GM10266 (cell line): Measurements from ENCODE around the gene ZNF792.

Source experiments
- DNase-seq: peaks from one replicate; pipeline ENCODE4 v3.0.0; 2012; ENCODE audit errors: extremely low spot score
- TF ChIP-seq, protein P1 (sequence below): IDR thresholded peaks from 2 replicates; pipeline ENCODE4 v1.5.1; 2012; ENCODE audit warnings: mild to moderate bottlenecking, low read depth; ENCODE audit not compliant: control insufficient read depth, insufficient read depth; ENCODE audit errors: missing control alignments

ZNF792 gene

DNA sequence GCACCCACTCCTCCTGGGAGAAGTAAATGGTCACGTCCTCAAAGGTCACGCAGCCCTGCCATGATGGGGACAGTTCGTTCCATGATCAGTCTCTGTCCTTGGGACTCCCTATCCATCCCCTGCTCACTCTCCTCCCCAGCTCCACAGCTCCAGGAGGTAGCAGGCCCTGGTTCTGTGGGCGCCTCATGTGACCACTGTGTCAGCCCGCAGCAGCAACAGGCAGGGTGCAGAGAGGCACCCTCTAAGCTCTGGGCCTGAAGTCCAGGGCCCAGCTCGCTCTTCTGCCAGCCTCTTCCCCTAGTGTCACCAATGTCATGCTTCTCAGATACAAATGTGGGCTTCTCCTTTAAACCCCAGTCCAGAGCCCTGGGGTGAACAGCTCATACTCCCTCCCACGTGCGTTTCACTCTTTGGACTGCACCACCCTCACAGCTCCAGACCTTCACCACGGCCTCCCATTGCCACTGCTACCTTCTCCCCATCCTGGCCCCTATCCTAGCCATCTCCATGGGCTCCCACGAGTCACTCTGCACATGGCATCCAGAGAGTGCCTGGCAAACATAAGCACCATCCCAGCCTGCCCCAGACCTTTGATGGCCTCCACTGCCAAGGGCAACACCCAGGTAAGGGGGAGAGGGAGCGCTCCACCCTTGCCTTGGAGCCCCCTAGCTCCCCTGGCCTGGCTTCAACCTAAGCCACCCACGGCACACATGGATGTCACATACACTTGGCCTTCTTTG is 2.9 kb downstream of the ZNF792 start:
- TF ChIP-seq, protein P1, sequence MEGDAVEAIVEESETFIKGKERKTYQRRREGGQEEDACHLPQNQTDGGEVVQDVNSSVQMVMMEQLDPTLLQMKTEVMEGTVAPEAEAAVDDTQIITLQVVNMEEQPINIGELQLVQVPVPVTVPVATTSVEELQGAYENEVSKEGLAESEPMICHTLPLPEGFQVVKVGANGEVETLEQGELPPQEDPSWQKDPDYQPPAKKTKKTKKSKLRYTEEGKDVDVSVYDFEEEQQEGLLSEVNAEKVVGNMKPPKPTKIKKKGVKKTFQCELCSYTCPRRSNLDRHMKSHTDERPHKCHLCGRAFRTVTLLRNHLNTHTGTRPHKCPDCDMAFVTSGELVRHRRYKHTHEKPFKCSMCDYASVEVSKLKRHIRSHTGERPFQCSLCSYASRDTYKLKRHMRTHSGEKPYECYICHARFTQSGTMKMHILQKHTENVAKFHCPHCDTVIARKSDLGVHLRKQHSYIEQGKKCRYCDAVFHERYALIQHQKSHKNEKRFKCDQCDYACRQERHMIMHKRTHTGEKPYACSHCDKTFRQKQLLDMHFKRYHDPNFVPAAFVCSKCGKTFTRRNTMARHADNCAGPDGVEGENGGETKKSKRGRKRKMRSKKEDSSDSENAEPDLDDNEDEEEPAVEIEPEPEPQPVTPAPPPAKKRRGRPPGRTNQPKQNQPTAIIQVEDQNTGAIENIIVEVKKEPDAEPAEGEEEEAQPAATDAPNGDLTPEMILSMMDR, result no peak
- DNase-seq, result no peak

DNA sequence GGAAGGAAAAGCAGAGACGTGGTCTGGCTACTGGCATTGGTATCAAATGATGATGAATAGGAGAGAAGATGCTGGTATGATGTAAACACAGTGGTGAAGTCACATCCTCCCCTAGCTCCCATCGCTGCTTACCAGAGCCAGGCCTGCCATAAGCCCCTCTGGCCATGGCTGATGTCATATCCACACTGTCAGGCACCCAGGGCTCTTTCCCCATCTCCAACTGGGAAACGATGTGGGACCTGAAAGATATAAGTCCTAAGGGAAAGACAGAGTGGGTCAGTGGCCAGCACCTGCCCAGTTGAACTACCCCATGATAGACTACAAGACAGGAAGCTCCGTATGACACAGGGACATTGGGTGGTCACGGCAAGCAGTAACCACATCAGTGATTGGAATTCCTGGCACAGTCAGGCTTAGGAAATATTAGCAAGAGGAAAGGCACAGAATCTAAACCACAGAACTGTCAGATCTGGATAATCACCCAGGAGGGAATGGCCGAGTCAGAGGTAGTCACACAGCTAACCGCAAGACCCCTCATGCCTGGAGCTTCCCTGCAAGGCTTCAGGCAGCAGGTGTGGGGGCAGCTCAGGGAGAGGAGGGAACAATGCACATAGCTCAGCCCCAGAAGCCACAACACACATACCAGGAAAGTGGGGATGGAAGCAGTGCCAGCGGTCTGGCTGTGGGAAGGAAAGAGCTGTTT is 3.8 kb downstream of the ZNF792 start:
- TF ChIP-seq, protein P1, result no peak
- no peak for DNase-seq

DNA sequence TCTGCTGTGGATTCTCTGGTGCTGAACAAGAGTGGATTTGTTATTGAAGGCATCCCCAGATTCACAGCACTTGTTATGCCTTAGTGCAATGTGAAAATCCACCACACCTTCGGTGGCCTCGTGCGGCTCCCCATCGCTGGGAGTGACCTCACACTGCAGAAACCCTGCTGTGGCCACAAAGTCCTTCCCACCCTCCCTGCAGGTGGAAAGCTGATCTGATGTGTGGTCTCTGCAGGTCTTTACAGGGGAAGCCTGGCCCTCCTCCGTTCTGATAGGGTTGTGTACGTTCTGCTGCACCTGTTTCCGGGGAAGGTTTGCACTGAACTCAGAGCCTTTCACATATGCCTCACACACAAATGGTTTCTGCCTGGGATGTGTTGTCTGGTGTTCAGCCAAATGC is 5.0 kb downstream of the ZNF792 start:
- TF ChIP-seq, protein P1, result no peak
- DNase-seq, result no peak

DNA sequence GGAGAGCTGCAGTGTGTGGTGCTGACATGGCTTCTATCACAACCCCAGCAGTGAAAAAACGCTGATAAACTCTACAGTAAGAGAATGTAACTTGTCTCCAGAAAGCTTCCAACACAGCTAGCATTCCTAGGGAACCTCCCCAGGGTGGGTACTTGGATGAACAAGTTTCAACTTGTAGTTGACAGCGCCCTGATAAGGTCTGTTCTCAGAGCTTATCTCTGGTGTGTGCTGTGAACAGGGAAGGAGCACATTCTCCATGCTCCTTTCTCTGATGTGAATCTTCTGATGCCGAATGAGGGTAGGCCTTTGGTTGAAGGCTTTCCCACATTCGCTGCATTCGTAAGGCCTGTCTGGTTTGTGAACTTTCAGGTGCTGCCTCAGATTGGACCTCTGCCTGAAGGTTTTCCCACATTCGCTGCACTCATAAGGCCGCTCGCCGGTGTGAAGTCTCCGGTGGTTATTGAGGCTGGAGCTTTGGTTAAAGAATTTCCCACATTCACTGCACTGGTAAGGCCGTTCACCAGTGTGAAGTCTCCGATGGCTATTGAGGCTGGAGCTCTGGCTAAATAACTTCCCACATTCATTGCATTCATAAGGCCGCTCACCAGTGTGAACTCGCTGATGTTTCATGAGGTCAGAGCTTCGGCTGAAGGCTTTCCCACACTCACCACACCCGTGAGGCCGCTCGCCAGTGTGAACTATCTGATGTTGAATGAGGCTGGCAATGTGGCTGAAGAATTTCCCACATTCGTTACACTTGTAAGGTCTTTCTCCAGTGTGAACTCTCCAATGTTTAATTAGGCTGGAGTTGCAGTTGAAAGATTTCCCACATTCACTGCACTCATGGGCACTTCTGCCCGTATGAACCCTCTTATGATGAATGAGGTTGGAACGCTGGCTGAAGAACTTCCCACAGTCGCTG is 5.9 kb downstream of the ZNF792 start:
- TF ChIP-seq, protein P1, result no peak
- no peak for DNase-seq

DNA sequence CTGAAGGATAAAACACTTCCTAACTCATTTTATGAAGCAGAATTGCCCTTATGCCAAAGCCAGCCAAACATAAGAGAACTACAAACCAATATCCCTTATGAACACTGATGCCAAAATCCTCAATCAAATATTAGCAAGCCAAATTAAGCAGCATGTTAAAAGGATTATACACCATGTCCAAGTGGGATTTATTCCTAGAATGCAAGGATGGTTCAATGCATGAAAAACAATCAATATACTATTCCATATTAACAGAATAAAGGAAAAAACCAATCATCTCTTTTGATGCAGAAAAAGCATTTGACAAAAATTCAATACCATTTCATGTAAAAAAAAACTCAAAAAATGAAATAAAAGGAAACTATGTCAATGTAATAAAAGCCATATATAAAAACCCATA is 10.9 kb downstream of the ZNF792 start:
- TF ChIP-seq, protein P1, result no peak
- DNase-seq, result no peak

DNA sequence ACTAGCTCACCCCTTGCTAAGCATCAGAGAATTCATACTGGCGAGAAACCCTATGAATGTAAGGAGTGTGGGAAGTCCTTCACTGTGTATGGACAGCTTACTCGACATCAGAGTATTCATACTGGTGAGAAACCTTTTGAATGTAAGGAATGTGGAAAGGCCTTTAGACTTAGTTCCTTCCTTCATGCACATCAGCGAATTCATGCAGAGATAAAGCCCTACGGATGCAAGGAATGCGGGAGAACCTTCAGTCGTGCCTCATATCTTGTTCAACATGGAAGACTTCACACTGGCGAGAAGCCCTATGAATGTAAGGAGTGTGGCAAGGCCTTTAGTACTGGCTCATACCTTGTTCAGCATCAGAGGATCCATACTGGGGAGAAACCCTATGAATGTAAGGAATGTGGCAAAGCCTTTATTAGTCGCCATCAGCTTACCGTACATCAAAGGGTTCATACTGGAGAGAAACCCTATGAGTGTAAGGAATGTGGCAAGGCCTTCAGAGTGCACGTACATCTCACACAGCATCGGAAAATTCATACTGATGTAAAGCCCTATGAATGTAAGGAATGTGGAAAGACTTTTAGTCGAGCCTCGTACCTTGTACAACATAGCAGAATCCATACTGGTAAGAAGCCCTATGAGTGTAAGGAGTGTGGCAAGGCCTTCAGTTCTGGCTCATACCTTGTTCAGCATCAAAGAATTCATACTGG is 20.0 kb downstream of the ZNF792 start:
- TF ChIP-seq, protein P1, result no peak
- no peak for DNase-seq
